ENCODE measurements around the gene NUDT21. TPM values are rescaled to one million over a fixed set of nuclear protein-coding genes. Genes with fewer than 3 reads are reported as not detected.

NUDT21 gene
- total RNA-seq, 1 donor: 58.6 TPM

DNA sequence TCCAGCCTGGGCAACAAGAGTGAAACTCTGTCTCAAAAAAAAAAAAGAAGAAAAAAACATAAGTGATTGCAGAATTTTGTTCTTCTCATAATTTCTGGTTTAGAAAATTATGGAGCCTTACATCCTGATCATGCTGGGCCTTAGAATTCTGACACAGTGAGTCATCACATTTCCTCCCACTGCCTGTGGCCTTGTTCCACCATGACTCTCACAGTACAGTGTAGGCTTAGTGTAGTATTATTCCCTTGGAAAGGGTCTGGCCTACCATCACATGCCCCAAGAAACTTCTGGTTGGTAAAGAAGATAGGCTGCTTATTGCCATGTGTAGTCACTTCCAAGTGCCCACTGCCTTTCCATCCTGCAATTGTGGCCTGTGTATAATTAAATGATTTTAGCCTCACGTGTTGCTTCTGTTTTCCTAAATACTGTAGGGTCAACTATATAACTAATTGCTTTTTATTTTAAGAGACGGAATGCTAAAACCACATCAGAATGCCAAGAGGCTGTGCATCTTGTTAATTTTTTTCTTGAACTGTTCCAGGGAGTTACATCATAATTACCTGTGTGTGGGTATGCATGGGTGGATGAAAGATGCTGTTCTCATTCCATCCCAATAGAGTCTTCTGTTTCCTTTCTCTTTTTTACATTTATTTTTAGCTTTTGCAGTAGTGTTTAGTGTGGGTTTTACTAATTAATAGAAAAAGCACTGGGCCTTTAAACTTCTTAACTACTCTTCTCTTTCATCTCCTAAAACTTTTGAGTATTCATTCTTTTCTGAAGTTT is 26.2 kb upstream of the NUDT21 start:
- Histone ChIP-seq H3K36me3 (ENCODE audit: insufficient read depth, low read length) (peaks cover 61% of the 10 kb centered on the region), H3K4me2 (ENCODE audit: insufficient read depth, low read length) (peak overlapping the region; percentile 1), H2AFZ (ENCODE audit: low read length) (no peak overlapping the region), H3K4me1 (ENCODE audit: insufficient read depth, low read length) (peaks cover 18% of the 10 kb centered on the region), H3K4me3 (ENCODE audit: insufficient read depth, low read length) (no peak overlapping the region), H3K27me3 (ENCODE audit: insufficient read depth, low read length) (no peaks in the 10 kb centered on the region), H3K27ac (ENCODE audit: low read depth, low read length) (peak overlapping the region; percentile 41), H3K9me3 (ENCODE audit: low read depth, low read length) (no peaks in the 10 kb centered on the region), H3K79me2 (ENCODE audit: insufficient read depth, low read length) (no peaks in the 10 kb centered on the region), H4K20me1 (ENCODE audit: insufficient read depth, low read length) (no peaks in the 10 kb centered on the region)
- peak; percentile 88 for DNase-seq (ENCODE audit: insufficient read length, low spot score, missing footprints)
- TF ChIP-seq, protein P1, sequence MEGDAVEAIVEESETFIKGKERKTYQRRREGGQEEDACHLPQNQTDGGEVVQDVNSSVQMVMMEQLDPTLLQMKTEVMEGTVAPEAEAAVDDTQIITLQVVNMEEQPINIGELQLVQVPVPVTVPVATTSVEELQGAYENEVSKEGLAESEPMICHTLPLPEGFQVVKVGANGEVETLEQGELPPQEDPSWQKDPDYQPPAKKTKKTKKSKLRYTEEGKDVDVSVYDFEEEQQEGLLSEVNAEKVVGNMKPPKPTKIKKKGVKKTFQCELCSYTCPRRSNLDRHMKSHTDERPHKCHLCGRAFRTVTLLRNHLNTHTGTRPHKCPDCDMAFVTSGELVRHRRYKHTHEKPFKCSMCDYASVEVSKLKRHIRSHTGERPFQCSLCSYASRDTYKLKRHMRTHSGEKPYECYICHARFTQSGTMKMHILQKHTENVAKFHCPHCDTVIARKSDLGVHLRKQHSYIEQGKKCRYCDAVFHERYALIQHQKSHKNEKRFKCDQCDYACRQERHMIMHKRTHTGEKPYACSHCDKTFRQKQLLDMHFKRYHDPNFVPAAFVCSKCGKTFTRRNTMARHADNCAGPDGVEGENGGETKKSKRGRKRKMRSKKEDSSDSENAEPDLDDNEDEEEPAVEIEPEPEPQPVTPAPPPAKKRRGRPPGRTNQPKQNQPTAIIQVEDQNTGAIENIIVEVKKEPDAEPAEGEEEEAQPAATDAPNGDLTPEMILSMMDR (IDR thresholded peaks at IDR 0.05; ENCODE audit: extremely low read depth, low read depth, low read length): no peak

GRCh38 chr16:56475201-56475600 is 24.1 kb upstream of the NUDT21 start:
- Histone ChIP-seq H3K4me1 (ENCODE audit: insufficient read depth, low read length) (peaks cover 15% of the 10 kb centered on the region), H3K27ac (ENCODE audit: low read depth, low read length) (no peak overlapping the region), H3K4me3 (ENCODE audit: insufficient read depth, low read length) (no peak overlapping the region), H3K27me3 (ENCODE audit: insufficient read depth, low read length) (no peaks in the 10 kb centered on the region), H3K4me2 (ENCODE audit: insufficient read depth, low read length) (no peak overlapping the region), H4K20me1 (ENCODE audit: insufficient read depth, low read length) (no peaks in the 10 kb centered on the region), H3K36me3 (ENCODE audit: insufficient read depth, low read length) (peaks cover 75% of the 10 kb centered on the region), H2AFZ (ENCODE audit: low read length) (no peak overlapping the region), H3K79me2 (ENCODE audit: insufficient read depth, low read length) (no peaks in the 10 kb centered on the region), H3K9me3 (ENCODE audit: low read depth, low read length) (no peaks in the 10 kb centered on the region)
- no peak for DNase-seq (ENCODE audit: insufficient read length, low spot score, missing footprints)
- TF ChIP-seq, protein P1 (IDR thresholded peaks at IDR 0.05; ENCODE audit: extremely low read depth, low read depth, low read length): no peak

GRCh38 chr16:56470666-56471065 is 19.5 kb upstream of the NUDT21 start:
- no peaks in the 10 kb centered on the region for H3K4me1 ChIP-seq (ENCODE audit: insufficient read depth, low read length)
- TF ChIP-seq, protein P1 (IDR thresholded peaks at IDR 0.05; ENCODE audit: extremely low read depth, low read depth, low read length): no peak
- no peak overlapping the region for H3K4me2 ChIP-seq (ENCODE audit: insufficient read depth, low read length)
- no peak overlapping the region for H2AFZ ChIP-seq (ENCODE audit: low read length)
- peaks cover 81% of the 10 kb centered on the region for H3K36me3 ChIP-seq (ENCODE audit: insufficient read depth, low read length)
- H3K79me2 ChIP-seq (ENCODE audit: insufficient read depth, low read length): no peaks in the 10 kb centered on the region
- no peak overlapping the region for H3K4me3 ChIP-seq (ENCODE audit: insufficient read depth, low read length)
- H3K9me3 ChIP-seq (ENCODE audit: low read depth, low read length): no peaks in the 10 kb centered on the region
- no peaks in the 10 kb centered on the region for H3K27me3 ChIP-seq (ENCODE audit: insufficient read depth, low read length)
- DNase-seq (ENCODE audit: insufficient read length, low spot score, missing footprints): no peak
- no peaks in the 10 kb centered on the region for H4K20me1 ChIP-seq (ENCODE audit: insufficient read depth, low read length)
- H3K27ac ChIP-seq (ENCODE audit: low read depth, low read length): no peak overlapping the region

GRCh38 chr16:56470232-56470631 is 19.1 kb upstream of the NUDT21 start:
- Histone ChIP-seq H3K79me2 (ENCODE audit: insufficient read depth, low read length) (no peaks in the 10 kb centered on the region), H2AFZ (ENCODE audit: low read length) (no peak overlapping the region), H3K4me1 (ENCODE audit: insufficient read depth, low read length) (no peaks in the 10 kb centered on the region), H4K20me1 (ENCODE audit: insufficient read depth, low read length) (no peaks in the 10 kb centered on the region), H3K4me3 (ENCODE audit: insufficient read depth, low read length) (no peak overlapping the region), H3K4me2 (ENCODE audit: insufficient read depth, low read length) (no peak overlapping the region), H3K27me3 (ENCODE audit: insufficient read depth, low read length) (no peaks in the 10 kb centered on the region), H3K27ac (ENCODE audit: low read depth, low read length) (no peak overlapping the region), H3K9me3 (ENCODE audit: low read depth, low read length) (no peaks in the 10 kb centered on the region), H3K36me3 (ENCODE audit: insufficient read depth, low read length) (peaks cover 81% of the 10 kb centered on the region)
- TF ChIP-seq, protein P1 (IDR thresholded peaks at IDR 0.05; ENCODE audit: extremely low read depth, low read depth, low read length): no peak
- DNase-seq (ENCODE audit: insufficient read length, low spot score, missing footprints): no peak
